ENCODE results near the gene NKX6-1. TPM values are rescaled to one million over a fixed set of nuclear protein-coding genes. Genes with fewer than 3 reads are reported as not detected.

Gene NKX6-1
- total RNA-seq, 1 experiment from 2014 or later = 1.1 TPM

DNA sequence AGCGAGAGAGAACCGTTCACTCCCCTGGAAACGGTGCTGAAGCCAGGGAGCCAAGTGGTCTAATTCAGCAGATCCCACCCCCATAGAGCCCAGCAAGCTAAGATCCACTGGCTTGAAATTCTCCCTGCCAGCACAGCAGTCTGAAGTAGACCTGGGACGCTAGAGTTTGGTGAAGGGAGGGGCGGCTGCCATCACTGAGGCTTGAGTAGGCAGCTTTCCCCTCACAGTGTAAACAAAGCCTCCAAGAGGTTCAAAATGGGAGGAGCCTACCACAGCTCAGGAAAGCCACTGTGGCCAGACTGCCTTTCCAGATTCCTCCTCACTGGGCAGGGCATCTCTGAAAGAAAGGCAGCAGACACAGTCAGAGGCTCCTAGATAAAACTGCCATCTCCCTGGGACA, 46.0 kb upstream of the NKX6-1 start:
- no peak for TF ChIP-seq POLR2AphosphoS5 (IDR thresholded peaks at IDR 0.05; ENCODE audit: low read depth, low read length)
- TF ChIP-seq TCF7L2 (IDR thresholded peaks at IDR 0.05; ENCODE audit: low read depth, low read length) = no peak
- TF ChIP-seq, protein P1, sequence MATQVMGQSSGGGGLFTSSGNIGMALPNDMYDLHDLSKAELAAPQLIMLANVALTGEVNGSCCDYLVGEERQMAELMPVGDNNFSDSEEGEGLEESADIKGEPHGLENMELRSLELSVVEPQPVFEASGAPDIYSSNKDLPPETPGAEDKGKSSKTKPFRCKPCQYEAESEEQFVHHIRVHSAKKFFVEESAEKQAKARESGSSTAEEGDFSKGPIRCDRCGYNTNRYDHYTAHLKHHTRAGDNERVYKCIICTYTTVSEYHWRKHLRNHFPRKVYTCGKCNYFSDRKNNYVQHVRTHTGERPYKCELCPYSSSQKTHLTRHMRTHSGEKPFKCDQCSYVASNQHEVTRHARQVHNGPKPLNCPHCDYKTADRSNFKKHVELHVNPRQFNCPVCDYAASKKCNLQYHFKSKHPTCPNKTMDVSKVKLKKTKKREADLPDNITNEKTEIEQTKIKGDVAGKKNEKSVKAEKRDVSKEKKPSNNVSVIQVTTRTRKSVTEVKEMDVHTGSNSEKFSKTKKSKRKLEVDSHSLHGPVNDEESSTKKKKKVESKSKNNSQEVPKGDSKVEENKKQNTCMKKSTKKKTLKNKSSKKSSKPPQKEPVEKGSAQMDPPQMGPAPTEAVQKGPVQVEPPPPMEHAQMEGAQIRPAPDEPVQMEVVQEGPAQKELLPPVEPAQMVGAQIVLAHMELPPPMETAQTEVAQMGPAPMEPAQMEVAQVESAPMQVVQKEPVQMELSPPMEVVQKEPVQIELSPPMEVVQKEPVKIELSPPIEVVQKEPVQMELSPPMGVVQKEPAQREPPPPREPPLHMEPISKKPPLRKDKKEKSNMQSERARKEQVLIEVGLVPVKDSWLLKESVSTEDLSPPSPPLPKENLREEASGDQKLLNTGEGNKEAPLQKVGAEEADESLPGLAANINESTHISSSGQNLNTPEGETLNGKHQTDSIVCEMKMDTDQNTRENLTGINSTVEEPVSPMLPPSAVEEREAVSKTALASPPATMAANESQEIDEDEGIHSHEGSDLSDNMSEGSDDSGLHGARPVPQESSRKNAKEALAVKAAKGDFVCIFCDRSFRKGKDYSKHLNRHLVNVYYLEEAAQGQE (IDR thresholded peaks at IDR 0.05; ENCODE audit: insufficient read depth in 1 of 2, low read depth in 2 of 2, low read length in 1 of 2) = no peak
- TF ChIP-seq SIN3A (IDR thresholded peaks at IDR 0.05; ENCODE audit: borderline replicate concordance, insufficient read depth, low read depth, low read length) = no peak
- TF ChIP-seq, protein P2, sequence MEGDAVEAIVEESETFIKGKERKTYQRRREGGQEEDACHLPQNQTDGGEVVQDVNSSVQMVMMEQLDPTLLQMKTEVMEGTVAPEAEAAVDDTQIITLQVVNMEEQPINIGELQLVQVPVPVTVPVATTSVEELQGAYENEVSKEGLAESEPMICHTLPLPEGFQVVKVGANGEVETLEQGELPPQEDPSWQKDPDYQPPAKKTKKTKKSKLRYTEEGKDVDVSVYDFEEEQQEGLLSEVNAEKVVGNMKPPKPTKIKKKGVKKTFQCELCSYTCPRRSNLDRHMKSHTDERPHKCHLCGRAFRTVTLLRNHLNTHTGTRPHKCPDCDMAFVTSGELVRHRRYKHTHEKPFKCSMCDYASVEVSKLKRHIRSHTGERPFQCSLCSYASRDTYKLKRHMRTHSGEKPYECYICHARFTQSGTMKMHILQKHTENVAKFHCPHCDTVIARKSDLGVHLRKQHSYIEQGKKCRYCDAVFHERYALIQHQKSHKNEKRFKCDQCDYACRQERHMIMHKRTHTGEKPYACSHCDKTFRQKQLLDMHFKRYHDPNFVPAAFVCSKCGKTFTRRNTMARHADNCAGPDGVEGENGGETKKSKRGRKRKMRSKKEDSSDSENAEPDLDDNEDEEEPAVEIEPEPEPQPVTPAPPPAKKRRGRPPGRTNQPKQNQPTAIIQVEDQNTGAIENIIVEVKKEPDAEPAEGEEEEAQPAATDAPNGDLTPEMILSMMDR (IDR thresholded peaks at IDR 0.05) = no peak
- Histone ChIP-seq H3K4me1 (ENCODE audit: control insufficient read depth, insufficient read depth, low read length) (no peaks in the 10 kb centered on the region), H3K9me3 (ENCODE audit: control insufficient read depth, insufficient read depth, low read depth, low read length) (no peaks in the 10 kb centered on the region), H3K4me3 (ENCODE audit: low read depth in 2 of 2, low read length in 2 of 2) (no peak overlapping the region), H3K36me3 (ENCODE audit: control insufficient read depth, insufficient read depth, low read length) (no peaks in the 10 kb centered on the region), H3K27ac (ENCODE audit: low read length) (no peak overlapping the region), H3K27me3 (ENCODE audit: control insufficient read depth, insufficient read depth, low read length) (no peaks in the 10 kb centered on the region)
- ChIA-PET CTCF (no interaction called here), POLR2A (interaction anchor here (0.6 kb wide), 1 partner anchor 12 kb away, joined by 3 read pairs; no protein-coding TSS in a partner anchor)
- intact Hi-C loops (cut with micrococcal nuclease; ENCODE audit: unreplicated experiment) = no loop called here
- DNase-seq (ENCODE audit: low read depth, low spot score) (no peak), ATAC-seq (no peak)
- no TSS peak for BruUV-seq (replicated peaks)
- in situ Hi-C loops (cut with HindIII; ENCODE audit: low pct_unique_long_range_greater_than_20kb, low sequenced_read_pairs) = no loop called here

DNA sequence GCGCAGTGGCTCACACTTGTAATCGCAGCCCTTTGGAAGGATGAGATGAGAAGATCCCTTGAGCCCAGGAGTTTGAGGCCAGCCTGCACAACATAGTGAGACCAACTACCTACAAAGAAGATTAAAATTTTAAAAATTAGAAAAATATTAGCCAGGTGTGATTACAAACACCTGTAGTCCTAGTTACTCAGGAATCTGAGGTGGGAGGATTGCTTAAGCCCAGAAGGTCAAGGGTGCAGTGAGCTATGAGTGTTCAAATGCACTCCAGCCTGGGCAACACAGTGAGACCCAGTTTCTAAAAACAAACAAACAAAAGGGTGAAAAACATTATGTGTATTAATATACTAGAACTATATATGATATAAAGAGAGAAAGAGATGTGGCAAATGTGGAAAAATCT, 36.8 kb upstream of the NKX6-1 start:
- DNase-seq (ENCODE audit: low read depth, low spot score) = no peak
- H3K36me3 ChIP-seq (ENCODE audit: control insufficient read depth, insufficient read depth, low read length) = no peaks in the 10 kb centered on the region
- H3K4me1 ChIP-seq (ENCODE audit: control insufficient read depth, insufficient read depth, low read length) = peaks cover 13% of the 10 kb centered on the region
- in situ Hi-C loops (cut with HindIII; ENCODE audit: low pct_unique_long_range_greater_than_20kb, low sequenced_read_pairs) (no loop called here), intact Hi-C loops (cut with micrococcal nuclease; ENCODE audit: unreplicated experiment) (no loop called here)
- no peak for TF ChIP-seq POLR2AphosphoS5 (IDR thresholded peaks at IDR 0.05; ENCODE audit: low read depth, low read length)
- TF ChIP-seq TCF7L2 (IDR thresholded peaks at IDR 0.05; ENCODE audit: low read depth, low read length) = no peak
- TF ChIP-seq, protein P2 (IDR thresholded peaks at IDR 0.05) = no peak
- TF ChIP-seq, protein P1 (IDR thresholded peaks at IDR 0.05; ENCODE audit: insufficient read depth in 1 of 2, low read depth in 2 of 2, low read length in 1 of 2) = no peak
- no peak for TF ChIP-seq SIN3A (IDR thresholded peaks at IDR 0.05; ENCODE audit: borderline replicate concordance, insufficient read depth, low read depth, low read length)
- ATAC-seq = no peak
- H3K27ac ChIP-seq (ENCODE audit: low read length) = no peak overlapping the region
- ChIA-PET CTCF (no interaction called here), POLR2A (no interaction called here)
- BruUV-seq (replicated peaks) = no TSS peak
- no peaks in the 10 kb centered on the region for H3K9me3 ChIP-seq (ENCODE audit: control insufficient read depth, insufficient read depth, low read depth, low read length)
- no peak overlapping the region for H3K4me3 ChIP-seq (ENCODE audit: low read depth in 2 of 2, low read length in 2 of 2)
- no peaks in the 10 kb centered on the region for H3K27me3 ChIP-seq (ENCODE audit: control insufficient read depth, insufficient read depth, low read length)

Measured in Panc1 (cell line).